NCI-H1417 (cell line): ENCODE measurements around the gene VPS37C.

Source experiments
- DNase-seq, 3 experiments: peaks; one replicate each; lab custom pipeline; 2025; lab: John Stamatoyannopoulos, UW

VPS37C gene

GRCh38 chr11:61154528-61154927 is 6.7 kb downstream of the VPS37C start:
- DNase-seq, result no peak

DNA sequence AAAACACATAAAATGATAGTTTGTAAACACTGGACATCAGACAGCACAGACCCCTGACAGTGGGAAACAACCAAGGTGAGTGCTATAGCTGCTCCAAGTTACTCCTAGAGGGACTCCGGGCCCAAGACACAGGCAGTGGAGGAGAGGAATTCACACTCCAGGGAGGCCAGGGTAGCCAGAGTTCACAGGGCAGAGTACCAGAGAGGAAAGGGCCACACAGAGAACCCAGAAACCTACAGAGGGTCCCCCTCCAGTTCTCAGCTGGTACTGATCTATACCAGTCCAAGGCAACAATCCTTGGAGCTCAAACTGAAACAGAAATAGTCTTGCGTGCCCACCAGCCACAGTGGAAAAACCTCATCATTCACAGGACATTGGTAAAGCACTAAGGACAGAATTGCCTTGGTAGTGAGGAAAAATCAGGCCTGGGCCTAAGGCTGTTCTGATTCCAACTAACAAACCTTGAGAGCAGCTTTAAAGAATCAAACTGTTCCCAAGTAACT is 7.6 kb downstream of the VPS37C start:
- DNase-seq, result no peak

DNA sequence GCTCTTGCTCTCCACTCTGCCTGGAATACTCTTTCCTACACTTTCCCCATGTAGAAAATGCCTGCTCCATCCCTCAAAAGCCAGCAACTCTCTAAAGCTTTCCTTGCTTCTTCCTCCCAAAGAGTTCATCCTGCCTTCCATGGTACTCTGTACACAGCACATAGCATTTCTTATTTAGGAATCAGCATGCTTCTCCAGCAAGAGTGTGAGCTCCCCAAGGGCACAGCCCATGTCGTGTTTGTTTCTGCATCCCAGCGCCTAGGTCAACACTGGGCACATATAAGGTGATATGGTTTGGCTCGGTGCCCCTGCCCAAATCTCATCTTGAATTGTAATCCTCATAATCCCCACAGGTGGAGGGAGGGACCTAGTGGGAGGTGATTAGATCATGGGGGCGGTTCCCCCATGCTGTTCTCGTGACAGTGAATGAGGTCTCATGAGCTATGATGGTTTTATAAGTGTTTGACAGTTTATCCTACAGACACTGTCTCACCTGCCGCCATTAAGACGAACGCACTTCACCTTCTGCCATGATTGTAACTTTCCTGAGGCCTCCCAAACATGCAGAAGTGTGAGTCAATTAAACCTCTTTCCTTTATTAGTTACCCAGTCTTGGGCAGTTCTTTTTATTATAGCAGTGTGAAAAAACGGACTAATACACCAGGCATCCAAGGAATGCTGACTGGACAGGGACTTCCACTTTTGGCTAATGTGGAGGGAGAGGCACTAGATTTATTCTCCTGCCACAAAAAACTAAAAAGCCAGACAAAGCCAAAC is 8.2 kb downstream of the VPS37C start:
- DNase-seq, result no peak

DNA sequence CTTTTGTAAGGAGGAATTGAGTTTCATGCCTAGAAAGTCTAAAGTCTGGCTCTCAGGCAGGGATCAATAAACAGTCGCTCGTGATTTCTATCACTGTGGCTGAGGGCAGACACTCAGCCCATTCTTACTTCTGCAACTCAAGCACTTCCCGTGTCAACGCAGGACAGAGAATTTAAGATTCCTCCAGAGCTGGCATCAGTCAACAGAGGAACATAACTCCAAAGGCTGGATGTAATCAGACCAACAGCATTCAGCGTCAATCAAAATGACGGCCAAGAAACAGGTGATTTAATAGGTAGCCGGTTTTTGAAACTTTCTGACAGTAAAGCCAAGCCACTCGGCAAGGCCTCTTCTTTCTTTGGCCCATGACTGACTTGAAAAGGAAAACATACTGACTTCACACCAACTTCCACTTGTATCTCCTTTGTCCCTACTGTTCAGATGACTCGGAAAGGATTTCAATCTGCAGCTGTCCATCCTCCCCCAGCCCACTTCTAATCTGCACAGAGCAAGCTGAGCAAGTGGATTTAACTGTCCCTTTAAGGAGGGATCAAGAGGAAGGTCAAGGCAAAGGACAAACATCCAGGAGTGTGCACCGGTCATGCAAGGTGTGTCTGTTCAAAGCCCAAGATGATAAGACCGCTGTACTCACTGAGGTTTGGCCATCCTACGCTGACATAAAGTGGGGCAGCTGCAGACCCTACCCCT is 9.5 kb downstream of the VPS37C start:
- no peak for DNase-seq

GRCh38 chr11:61150706-61151544 is 10.3 kb downstream of the VPS37C start:
- DNase-seq, result no peak

GRCh38 chr11:61149624-61150615 is 11.3 kb downstream of the VPS37C start:
- peak in 2 of 3 experiments; percentile 13 to 62 for DNase-seq

DNA sequence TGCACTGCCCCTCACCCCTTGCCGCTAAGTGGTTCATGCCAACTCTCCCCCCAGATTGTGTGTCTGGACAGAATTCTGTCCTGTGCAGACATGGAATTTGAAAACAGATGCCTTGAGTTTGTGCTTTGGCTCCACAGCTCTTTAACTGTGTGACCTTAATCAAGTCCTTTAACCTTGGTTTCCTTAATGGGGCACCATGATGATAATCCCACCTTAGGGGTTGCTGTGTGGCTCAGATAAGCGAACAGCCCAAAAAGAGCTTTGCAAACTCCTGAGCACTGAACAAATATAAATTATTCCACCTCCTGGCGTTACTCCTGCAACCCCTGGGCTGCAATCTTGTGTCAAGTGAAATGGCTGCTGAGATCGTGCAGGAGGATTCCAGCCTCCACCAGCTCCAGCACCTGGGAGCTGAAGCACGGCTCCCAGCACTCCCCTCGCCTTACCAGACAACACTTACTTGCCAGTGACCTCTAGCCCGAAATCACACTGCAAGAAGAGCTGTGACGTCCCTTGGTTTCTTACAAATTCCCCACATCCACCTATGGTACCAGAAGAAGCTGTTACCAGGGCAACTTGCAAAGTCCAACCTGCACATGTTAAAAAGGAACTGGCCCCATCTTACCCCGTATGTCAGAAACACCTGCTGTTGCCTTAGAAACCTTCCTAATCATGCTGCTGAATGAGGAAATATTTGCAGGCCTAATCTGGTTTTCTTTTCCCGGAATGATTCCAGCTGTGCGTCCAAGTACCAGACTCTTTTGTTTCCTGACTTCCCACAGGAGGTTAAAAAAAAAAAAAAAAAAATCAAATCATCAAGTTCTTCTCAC is 13.2 kb downstream of the VPS37C start:
- peak; percentile 25 to 92 (median 70) for DNase-seq

- DNase-seq, result no peak
Observed at GRCh38 chr11:61147271-61147670, 14.0 kb downstream of the VPS37C start.

- DNase-seq, result no peak
Observed at GRCh38 chr11:61146416-61146815, 14.8 kb downstream of the VPS37C start.

GRCh38 chr11:61145228-61146005 is 15.8 kb downstream of the VPS37C start:
- no peak for DNase-seq

GRCh38 chr11:61144511-61145179 is 16.6 kb downstream of the VPS37C start:
- DNase-seq, result no peak

DNA sequence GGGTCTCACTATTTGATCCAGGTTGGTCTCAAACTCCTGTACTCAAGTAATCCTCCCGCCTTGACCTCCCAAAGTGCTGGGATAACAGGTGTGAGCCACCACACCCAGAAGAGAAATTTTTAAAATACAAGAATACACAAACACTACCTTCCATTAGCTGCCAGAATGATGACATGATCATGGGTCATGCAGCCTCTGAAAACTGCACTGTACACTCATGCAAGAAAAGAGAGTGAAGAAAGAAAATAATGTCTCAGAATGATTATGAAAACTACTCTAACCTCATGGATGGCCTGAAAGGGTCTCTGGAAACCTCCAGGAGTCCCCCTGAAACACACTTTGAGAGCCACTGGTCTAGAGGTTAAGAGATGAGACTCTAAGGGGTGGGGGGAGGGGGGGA is 18.8 kb downstream of the VPS37C start:
- DNase-seq, result no peak

GRCh38 chr11:61141601-61142028 is 19.6 kb downstream of the VPS37C start:
- peak; percentile 88 to 94 (median 94) for DNase-seq

- DNase-seq, result no peak
Observed at GRCh38 chr11:61140416-61140815, 20.8 kb downstream of the VPS37C start.

DNA sequence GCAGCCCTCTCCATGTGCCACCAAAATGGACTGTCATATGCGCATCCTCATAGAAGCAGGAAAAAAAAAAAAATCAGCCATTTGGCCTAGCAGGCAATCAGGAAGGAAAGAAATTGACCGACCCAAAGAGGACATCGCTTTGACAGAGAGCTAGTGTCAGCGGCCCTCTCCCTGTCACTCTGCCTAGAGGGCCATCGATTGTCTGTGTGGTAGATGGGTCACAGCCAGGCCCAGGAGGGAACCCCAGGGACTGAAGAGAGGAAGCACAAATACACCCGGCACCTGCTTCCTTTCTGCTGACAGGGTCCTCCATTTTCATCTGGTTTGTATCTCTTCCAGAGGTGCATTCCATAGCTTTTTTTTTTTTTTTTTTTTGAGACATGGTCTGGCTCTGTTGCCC is 21.8 kb downstream of the VPS37C start:
- DNase-seq, result no peak

- DNase-seq, result no peak
Observed at GRCh38 chr11:61138935-61139334, 22.3 kb downstream of the VPS37C start.

GRCh38 chr11:61134801-61135257 is 26.4 kb downstream of the VPS37C start:
- DNase-seq, result no peak

DNA sequence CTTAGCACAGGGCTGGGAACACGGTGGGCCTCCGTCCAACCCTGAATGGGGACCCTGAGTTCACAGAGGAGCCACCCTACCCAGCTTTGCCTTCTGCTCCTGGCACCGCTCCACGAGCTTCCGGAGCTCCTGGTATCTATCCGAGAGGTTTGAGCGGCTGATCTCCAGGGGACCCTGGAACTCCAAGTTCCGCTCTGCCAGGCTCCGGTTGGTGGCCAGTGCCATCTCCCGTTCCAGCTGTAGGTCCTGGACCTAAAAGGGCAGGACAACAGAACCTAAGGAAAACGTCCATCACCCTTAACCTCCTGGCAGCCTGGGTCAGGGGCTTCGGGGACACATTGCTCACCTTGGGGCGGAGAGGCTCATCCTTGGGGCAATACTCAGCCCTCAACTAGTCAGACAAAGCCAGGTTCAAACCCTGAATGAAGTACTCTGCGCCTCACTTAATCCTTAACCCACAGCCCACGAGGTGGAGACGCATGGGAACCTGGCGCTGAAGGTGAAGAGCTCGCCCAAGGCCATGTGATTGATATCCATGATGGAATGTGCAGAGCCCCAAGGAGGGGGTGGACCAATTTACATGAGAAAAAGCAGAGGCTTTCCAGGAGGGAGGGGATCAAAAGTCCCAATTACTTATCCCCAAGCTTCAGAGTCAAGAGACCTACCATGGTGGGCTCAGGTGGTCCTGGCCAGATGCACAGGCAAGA is 27.1 kb downstream of the VPS37C start:
- DNase-seq, result no peak
